H1 (cell line): ENCODE data around the gene SUSD5. TPM values are rescaled to one million over a fixed set of nuclear protein-coding genes. Genes with fewer than 3 reads are reported as not detected.

ENCODE experiments used
- PHF8 ChIP-seq: fragments of 200-600 bp; sonication (generic); conservative IDR thresholded peaks from 2 replicates; pipeline ENCODE4 v1.7.1; 2012; ENCODE audit warnings: low read depth, mild to moderate bottlenecking, inconsistent platforms, low read length, moderate library complexity
- polyA plus RNA-seq, 7 experiments: library from polyadenylated mRNA; depleted of rRNA in 3 of 7; stranded (reverse) in 5 of 7; unstranded in 2 of 7; fragments of >200 nt in 5 of 7; fragments of 200-250 nt in 2 of 7; gene quantifications; 1 replicate in 5 of 7; 2 replicates in 1 of 7; 4 replicates in 1 of 7; pipeline versions ENCODE4 v1.2.1 to v1.2.3, GENCODE V29; 2011 to 2013; ENCODE audit warnings: missing spikeins in 2 of 7, mixed read lengths in 2 of 7
- total RNA-seq: library from RNA; stranded (reverse); fragmentation: NEBNext Ultra II Directional; extraction: Animal tissue kit (Norgen Biotek cat#: 25700); gene quantifications from 2 replicates; pipeline ENCODE4 v1.2.1, GENCODE V29; 2021
- TF ChIP-seq, protein P1 (sequence below): IDR thresholded peaks from 2 replicates; pipeline ENCODE4 v1.6.1; 2012; ENCODE audit warnings: low read length, inconsistent platforms

Gene SUSD5
- total and polyA plus RNA-seq, 2 of the 8 experiments (the other 6 are each of a cell fraction or from before 2014, with no cell fraction given), result 0.92 to 3.3 TPM

- TF ChIP-seq PHF8, result no peak
- TF ChIP-seq, protein P1, sequence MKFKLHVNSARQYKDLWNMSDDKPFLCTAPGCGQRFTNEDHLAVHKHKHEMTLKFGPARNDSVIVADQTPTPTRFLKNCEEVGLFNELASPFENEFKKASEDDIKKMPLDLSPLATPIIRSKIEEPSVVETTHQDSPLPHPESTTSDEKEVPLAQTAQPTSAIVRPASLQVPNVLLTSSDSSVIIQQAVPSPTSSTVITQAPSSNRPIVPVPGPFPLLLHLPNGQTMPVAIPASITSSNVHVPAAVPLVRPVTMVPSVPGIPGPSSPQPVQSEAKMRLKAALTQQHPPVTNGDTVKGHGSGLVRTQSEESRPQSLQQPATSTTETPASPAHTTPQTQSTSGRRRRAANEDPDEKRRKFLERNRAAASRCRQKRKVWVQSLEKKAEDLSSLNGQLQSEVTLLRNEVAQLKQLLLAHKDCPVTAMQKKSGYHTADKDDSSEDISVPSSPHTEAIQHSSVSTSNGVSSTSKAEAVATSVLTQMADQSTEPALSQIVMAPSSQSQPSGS, result no peak
Observed at GRCh38 chr3:33104803-33105202, 113.8 kb downstream of the SUSD5 start (continued).
